ENCODE measurements around the gene QRICH2.
A peak's percentile ranks its signal among the peaks of the same experiment; 100 is the strongest.
"Not testable (repeated sequence)": the region's sequence is repeated elsewhere in the genome, so short reads cannot be mapped to it uniquely, and the experiment has no call there.

QRICH2 gene

DNA sequence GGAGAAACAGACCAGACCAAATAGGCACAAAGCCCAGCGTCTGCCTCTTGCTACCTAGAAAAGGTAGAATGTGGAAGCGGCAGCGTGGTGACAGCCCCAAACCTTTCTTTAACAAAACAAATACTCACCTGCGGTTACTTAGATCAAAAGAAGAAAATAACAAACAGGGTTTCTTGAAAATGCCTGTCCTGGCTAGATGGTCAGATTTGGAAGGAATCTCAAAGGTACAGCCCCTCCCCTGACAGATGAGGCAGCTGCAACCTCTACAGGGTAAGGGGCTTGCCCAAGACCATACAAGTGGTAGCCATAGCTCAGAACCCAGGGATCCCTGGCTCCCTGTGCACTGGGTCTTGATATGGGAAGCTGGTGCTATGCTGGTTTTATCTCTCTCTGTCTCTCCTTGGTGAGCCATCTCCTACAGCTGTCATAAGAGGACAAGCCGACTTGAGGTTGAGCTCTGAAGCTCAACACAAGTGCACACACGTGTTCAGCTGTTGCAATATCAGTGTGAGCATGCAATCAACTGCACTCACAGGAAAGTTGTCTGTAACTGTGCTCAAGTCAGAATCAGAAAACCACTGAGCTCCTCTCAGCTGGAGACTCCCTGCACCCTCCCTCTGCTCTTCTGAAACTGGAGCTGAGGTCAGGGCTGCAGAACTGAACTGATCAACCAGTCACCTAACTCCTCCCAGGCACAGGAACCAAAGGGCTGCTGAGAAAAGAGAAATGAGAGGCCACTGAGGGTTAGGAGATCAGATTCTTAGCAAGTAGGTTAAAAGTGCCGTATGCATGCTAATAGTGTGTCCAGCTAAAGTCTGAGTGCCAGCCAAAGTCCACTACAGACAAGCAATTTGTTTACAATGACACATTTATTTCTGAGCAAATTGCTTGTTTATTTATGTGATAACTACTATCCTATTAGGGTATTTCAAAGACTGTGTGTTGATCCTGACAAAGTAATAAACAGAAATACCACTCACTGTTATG lies 61.7 kb downstream of the QRICH2 start:
- DNase-seq (ENCODE audit: low spot score) = peak; percentile 96

DNA sequence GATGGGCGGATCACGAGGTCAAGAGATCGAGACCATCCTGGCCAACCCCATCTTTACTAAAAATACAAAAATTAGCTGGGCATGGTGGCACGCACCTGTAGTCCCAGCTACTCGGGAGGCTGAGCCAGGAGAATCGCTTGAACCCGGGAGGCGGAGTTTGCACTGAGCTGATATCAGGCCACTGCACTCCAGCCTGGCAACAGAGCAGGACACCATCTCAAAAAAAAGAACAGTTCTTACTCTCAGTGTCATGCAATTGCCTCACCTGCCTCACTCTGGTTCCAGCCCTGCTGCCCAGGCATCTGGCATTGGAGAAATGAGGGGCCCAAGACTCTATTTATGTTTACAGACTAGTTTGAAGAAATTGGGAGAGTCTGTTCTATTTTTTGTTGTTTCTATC lies 63.4 kb downstream of the QRICH2 start:
- DNase-seq (ENCODE audit: low spot score) = not testable (repeated sequence)

DNA sequence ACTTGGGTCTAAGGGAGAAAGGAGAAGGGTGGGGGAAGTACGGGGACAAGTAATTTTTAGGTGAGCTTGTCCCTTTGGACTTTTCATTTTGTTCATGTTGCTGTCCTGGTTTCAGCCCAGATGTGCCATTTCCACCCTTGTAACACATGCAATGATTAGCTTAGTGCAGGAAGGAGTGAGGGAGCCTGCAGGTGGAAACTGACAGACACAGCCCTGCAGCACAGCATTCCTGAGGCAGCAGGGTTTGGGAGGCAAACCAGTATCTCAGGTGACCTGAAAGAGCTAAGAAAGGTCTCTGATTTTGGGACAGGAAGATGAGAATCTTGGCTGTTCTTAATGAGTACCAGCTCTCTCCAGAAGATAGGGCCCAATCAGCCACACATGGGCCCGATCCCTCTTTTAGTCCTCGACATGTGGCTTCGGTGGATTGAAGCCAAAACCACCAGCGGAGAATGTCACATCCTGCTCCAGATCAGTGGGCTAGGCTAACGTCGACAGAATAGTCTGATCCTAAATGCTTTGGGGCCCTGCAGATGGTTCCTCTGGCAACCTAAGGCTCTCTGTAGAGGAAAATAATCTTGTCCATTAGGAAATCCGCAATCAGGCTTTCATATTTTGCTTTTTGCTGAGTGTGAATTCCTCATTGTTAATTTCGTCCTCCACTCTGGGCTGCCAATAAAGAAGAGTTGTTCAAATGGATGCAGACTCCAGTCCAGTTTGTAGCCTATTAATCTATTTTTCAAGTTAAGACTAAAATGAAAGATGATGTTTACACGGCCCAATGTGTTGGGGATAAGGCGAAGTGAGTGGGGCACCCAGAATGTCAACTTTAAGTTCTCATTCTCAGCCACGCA lies 64.0 kb downstream of the QRICH2 start:
- DNase-seq (ENCODE audit: low spot score) = no peak

DNA sequence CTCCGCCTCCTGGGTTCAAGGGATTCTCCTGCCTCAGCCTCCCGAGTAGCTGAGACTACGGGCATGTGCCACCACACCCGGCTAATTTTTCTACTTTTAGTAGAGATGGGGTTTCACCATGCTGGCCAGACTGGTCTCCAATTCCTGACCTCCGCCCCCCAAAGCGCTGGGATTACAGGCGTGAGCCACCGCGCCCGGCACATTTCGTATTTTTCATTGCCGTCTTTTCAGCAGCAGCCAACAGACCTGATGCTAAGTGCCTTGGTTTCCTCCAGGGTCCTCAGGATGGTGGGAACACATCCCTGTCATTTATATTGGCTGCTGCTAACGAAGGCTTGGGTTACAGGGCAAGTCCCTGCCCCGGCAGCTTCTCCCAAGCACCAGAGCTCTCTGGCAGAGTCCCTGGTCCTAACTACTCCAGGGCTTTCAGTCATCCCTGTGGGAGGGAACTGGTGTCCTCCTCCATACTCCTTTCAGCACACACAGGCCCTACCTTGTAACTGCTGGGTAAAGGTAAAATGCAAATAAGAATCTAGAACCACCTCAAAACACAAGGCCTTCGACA lies 66.3 kb downstream of the QRICH2 start:
- no peak for DNase-seq (ENCODE audit: low spot score)

DNA sequence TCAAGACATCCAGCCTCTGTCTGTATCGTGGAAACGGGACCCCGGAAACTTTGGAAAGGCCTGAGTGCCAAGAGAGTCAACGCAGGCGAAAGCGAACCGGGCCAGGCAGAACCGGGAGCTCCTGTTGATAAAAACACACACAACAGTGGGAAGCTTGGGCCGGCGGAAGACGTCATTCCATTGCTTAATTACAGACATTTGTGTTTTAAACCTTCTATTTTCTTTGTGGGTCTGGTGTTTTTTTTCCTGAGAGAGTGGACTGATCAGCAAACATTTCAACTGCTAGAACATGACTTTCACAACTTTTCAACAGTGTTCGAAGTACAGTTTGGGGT lies 66.9 kb downstream of the QRICH2 start:
- DNase-seq (ENCODE audit: low spot score) = no peak

DNA sequence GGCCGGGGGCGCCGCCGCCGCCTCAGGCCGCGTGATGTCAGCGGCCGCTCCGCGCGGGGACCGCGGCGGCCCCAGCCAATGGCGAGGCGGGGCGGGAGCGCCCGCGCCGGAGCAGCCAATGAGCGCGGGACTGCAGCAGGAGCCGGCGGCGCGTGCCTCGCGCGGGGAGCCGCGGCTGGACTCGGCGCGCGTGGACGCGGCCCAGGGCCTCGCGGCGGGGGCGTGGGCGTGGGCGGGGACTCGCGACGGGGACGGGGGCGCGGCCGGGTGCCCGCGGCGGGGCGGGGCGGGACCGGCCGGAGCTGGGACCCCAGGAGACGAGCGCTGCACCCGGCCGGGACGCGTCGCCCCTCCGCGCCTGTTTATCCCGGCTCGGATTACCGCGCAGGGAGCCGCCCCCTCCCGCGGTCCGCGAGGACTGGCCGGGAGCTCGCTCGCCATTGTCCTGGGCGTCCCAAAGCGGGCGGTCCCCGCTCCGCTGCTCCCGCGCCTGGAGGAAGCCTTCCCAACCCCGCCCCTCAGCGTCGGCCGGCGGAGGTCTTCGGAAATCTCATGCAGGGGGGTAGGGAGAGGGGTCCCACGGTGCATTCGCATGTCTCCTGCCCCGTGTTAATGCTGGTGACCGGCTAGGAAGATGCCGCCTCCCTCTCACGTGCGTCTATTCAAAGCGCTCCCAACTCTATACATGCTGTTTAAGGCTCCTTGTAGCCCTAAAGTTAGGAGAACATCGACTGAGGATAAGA lies 67.4 kb downstream of the QRICH2 start, which contains the start of gene RNF157:
Gene RNF157, minus strand, starts transcription at position 33 of the 743 bp plus-strand sequence. CDS start 253 bp downstream, outside the sequence.
- no peak for DNase-seq (ENCODE audit: low spot score)

DNA sequence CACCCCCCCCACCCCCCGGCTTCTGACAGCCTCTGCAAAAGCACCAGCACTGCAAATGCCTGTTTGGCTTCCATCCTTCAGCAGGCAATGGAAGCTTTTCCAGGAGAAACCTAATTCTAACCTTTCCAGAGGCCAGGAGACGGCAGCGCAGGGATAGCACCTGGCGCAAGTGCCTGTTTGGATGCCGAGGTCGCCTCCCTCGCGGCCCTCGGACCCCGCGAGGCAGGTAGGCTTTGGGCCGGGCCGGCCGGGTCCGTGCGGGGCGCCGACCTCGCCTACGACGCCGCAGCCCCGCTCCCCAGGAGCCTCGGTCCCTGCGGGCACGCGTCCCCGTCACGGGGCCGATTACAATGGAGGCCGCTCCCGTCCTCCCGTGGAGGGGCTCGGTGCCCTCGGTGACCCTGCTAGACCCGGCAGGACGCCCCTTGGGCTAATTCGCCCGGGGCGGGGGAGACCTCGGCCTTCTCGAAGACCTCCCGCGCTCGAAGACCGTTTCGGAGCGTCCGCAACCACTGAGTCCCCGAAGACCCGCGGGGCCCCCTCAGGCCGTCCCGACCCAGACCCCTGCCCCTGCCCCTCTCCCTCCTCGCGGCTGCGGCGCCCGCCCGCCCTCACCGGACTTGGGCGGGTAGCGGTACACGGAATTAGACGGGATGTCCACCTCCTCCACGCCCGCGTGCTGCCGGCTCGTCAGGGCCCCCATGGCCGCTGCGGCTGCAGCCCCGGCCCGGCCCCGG lies 68.4 kb downstream of the QRICH2 start:
- no peak for DNase-seq (ENCODE audit: low spot score)

DNA sequence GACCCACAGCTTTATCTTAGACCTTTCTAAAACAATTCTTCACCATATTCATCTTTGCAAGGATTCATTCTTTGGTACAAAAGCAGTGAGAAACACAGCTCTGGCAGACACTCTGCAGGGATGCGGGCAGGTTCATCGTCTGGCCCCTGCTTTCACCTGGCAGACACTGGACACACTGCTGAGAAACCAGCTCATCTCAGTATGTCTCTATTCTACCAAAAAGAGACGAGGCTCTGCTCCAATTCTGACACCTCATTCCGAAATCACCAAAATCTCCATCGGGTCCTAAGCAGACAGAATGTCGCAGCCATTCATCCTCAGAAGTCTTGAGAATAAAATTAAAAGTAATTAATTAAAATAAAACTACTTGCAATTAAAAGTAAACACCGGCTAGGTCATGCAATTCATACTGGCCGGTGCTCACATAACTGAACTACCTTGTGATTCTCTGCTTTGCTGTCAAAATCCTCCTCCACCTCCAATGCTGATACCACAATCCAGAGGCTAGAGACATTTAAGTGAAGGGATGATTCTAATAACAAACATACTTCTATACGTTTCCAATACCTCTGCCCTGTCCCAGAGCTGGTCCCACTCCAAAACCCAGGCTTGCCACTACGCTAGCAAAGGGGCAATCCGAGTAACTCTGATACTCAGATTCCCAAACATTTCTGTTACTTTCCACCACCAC lies 69.1 kb downstream of the QRICH2 start:
- no peak for DNase-seq (ENCODE audit: low spot score)

DNA sequence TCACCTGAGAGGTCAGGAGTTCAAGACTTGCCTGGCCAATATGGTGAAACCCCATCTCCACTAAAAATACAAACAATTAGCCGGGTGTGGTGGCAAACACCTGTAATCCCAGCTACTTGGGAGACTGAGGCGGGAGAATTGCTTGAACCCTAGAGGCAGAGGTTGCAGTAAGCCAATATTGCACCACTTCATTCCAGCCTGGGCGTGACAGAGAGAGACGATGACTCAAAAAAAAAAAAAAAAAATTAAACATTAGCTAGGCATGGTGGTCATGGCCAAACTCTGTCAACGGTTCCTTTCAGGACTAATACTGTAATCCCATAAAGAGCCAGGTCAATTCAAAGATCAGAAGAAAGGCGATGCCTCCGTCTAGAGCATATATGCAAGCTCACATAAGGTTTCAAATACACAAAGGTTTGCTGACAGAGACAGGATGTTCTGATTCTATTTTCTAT lies 70.2 kb downstream of the QRICH2 start:
- no peak for DNase-seq (ENCODE audit: low spot score)

DNA sequence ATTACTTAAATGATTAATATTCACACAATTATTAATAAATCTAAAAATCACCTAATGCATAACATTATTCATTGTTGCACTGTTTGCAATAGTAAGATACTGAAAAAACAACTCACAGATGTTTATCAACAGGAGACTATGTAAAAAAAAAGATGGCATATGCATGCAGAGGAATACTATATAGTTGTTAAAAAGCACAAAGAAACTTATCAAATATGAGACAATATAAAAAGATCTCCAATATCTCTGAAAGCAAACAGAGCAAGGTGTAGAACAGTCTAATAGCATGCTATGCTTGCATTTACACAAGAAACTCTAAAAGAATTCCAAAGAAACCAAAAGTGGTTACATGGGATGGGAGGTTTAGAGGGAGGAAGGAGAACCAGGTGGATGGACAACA lies 71.5 kb downstream of the QRICH2 start:
- DNase-seq (ENCODE audit: low spot score) = no peak

DNA sequence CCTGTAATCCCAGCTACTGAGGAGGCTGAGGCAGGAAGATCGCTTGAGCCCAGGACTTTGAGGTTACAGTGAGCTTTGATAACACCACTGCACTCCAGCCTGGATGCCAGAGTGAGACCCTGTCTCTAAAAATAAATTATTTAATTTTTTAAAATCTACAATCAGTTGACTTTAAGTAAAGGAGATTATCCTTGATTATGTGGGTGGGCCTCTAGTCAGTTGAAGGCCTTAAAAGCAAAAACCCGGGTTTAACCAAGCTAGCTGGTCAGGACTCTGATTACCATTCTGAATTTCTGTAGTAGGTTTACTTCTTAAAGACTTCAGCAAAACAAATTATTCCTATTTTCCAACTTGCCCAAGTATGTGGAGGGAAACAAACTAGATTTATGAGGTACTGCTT lies 72.2 kb downstream of the QRICH2 start:
- no peak for DNase-seq (ENCODE audit: low spot score)

DNA sequence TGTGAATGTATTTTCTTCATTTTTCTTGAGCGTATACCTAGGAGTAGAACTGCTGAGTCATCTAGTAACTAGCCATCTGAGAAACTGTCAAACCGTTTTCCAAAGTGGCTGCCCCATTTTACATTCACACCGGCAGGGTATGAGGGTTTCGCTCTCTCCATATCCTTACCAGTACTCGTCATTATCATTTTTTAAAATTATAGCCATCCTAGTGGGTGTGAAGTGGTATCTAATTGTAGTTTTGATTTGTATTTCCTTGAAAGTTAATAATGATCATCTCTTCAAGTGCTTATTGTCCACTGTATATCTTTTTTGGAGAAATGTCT lies 73.8 kb downstream of the QRICH2 start:
- peak; percentile 78 for DNase-seq (ENCODE audit: low spot score)

DNA sequence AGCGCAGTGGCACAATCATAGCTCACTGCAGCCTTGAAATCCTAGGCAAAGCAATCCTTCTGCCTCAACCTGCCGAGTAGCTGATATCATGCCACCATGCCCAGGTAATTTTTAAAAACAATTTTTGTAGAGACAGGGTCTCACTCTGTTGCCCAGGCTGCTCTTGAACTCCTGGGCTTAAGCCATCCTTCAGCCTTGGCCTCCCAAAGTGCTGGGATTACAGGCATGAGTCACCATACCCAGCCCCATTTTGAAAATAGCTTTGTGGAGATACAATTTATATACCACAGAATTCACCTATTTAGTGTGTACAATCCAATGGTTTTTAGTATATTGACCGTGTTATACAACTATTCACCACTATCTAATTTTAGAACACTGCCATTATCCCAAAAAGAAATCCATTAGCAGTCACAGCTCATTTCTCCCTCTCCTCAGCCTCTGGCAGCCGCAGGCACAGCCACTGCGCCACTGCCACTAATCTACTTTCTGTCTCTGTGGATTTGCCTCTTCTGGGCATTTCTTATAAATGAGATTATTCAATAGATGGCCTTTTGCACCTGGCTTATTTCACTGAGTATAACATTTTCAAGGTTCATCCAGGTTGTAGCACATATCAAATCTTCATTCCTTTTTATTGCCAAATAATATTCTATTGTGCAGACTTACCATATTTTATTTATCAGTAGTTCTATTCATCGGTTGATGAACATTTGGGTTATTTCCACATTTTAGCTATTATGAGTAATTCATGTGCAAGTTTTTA lies 74.3 kb downstream of the QRICH2 start:
- no peak for DNase-seq (ENCODE audit: low spot score)

DNA sequence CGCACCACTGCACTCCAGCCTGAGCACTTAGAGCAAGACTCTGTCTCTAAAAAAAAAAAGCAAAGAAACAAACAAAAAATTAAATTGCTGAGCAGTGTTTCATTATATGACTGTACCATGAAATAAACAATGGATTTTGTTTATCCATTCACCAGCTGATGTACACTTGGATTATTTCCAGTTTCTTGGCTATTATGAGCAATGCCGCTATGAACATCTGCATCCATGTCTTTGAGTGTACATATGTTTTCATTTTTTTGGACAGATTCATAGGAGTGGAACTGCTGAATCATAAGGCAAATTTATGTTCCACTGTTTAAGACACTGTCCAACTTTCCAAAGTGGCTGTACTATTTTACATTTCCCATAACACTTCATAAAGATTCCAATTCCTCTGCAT lies 75.7 kb downstream of the QRICH2 start:
- DNase-seq (ENCODE audit: low spot score) = no peak

DNA sequence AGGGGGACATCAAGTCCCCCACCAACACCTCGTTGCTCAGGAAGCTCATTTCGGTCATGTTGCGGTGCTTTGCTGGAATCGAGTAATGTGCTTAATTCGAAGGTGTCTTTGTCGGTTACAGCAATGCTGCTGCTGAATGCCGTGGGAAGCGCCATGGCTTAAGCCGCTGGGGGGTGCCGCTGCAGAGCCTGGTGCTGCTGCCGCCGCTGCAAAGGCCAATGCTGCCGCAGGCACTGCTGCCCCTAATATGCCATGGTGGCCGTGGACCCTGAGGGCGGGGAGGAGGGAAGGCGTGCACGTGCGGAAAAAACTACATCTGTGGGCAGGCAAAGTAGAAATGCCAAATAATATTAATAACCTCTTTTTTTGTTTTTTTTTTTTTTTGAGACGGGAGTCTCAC lies 81.3 kb downstream of the QRICH2 start:
- DNase-seq (ENCODE audit: low spot score) = not testable (repeated sequence)

DNA sequence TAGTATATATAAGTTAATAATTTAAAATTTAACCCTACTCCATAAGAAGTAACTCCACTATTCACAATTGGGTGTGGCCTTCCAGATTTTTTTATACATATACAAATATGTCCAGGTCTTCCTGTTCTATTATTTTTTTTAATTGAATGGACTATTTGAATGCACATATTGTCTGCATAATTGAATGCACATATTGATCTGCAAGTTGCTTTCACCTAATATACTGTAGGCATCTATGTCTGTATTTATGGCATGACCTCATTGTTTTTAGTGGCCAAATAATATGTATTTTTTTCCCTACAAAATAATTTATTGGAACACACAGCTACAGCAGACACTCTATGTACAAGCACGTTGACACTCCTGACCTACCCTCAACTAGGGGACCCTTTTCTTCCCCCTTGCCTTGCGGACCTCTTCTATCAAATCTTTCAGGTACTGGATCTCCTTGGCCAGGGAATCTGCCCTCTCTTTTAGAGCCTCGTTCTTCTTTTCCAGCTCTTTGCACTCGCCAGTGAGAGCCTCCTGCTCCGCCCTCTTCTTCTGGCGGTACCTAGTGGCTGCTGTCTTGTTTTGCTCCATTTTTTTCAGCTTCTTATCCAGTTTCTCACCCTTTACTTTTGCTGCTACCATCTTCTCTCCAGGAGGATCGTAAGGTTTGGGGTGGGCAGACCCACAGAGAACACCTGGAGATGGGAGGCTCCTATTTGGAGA lies 82.5 kb downstream of the QRICH2 start:
- DNase-seq (ENCODE audit: low spot score) = not testable (repeated sequence)

Measured in activated CD4-positive, alpha-beta T cell treated with anti-CD3 and anti-CD28 coated beads, Interleukin-2, Interleukin-4, amounts not matched to agents 100 ng/mL and 50 ng/mL, durations not matched to agents 16 hours and 8 hours (primary cell).